B cell (primary cell): ENCODE data around the gene TSEN2. TPM values are rescaled to one million over a fixed set of nuclear protein-coding genes. Genes with fewer than 3 reads are reported as not detected.

Experiments
- ATAC-seq: fragments of 200-7000 bp; cut with Tn5 transposase; one replicate; pipeline ENCODE4 v1.10.0; 2021; ENCODE audit warnings: low read depth, mild to moderate bottlenecking, moderate number of reproducible peaks, moderate library complexity
- CTCF ChIA-PET: fragments of 350-600 bp; sonication (Branson Sonifier 250); formaldehyde crosslinking; loops from one replicate; lab custom pipeline; 2021; ENCODE audit warnings: antibody characterized with exemption, inconsistent platforms; lab: Charles Lee
- POLR2A ChIA-PET: fragments of 350-600 bp; sonication (Branson Sonifier 250); formaldehyde crosslinking; loops from one replicate; lab custom pipeline; 2021; ENCODE audit warnings: antibody characterized with exemption; lab: Charles Lee
- DNase-seq: peaks from one replicate; pipeline ENCODE4 v3.0.0; 2013
- H2AFZ ChIP-seq: 2 replicates; pipeline ENCODE4 v1.6.1; 2012; ENCODE audit warnings: mild to moderate bottlenecking, low read depth, low read length; ENCODE audit not compliant: insufficient read depth, poor library complexity, severe bottlenecking
- H3K27ac ChIP-seq, 2 donors: 1 replicate in 1 of 2; 2 replicates in 1 of 2; pipeline ENCODE4 v1.5.1; 2012 to 2013; ENCODE audit warnings: low read length in 2 of 2, mild to moderate bottlenecking in 2 of 2, moderate library complexity in 1 of 2
- H3K27me3 ChIP-seq, 4 experiments: fragments of 200-600 bp in 1 of 4; sonication (generic) in 1 of 4; replicated peaks in 1 of 4; 1 replicate in 2 of 4; 2 replicates in 2 of 4; pipeline versions ENCODE4 v1.6.1 to v1.7.0; 2013 to 2016; ENCODE audit warnings: low read length in 3 of 4, mild to moderate bottlenecking in 2 of 4, mixed read lengths in 1 of 4, moderate library complexity in 1 of 4; ENCODE audit not compliant: insufficient read depth in 4 of 4, control insufficient read depth in 3 of 4; ENCODE audit errors: control extremely low read depth in 1 of 4
- H3K36me3 ChIP-seq, 2 experiments: replicated peaks in 1 of 2; 1 replicate in 1 of 2; 2 replicates in 1 of 2; pipeline versions ENCODE4 v1.6.1 to v1.7.1; 2013; ENCODE audit warnings: low read length in 1 of 2; ENCODE audit not compliant: insufficient read depth in 2 of 2, control insufficient read depth in 1 of 2; ENCODE audit errors: control extremely low read depth in 1 of 2, extremely low read depth in 1 of 2
- H3K4me1 ChIP-seq, 2 donors: fragments of 200-600 bp in 1 of 2; sonication (generic) in 1 of 2; 1 replicate in 1 of 2; 2 replicates in 1 of 2; pipeline versions ENCODE4 v1.5.1 to v1.6.1; 2013 to 2017; ENCODE audit warnings: low read length in 2 of 2; ENCODE audit not compliant: control insufficient read depth in 2 of 2, insufficient read depth in 2 of 2
- H3K4me2 ChIP-seq: replicated peaks from 2 replicates; pipeline ENCODE3; 2012; ENCODE audit warnings: mild to moderate bottlenecking, low read depth, low read length; ENCODE audit not compliant: poor library complexity, severe bottlenecking
- H3K4me3 ChIP-seq, 5 experiments: fragments of 200-600 bp in 1 of 5; sonication (generic) in 1 of 5; 1 replicate in 3 of 5; 2 replicates in 2 of 5; pipeline versions ENCODE4 v1.5.1 to v1.7.0; 2011 to 2016; ENCODE audit warnings: low read length in 4 of 5, mild to moderate bottlenecking in 4 of 5, low read depth in 2 of 5, control low read depth in 1 of 5, moderate library complexity in 1 of 5; ENCODE audit not compliant: insufficient read depth in 1 of 5; ENCODE audit errors: control extremely low read depth in 1 of 5, extremely low read depth in 1 of 5
- H3K79me2 ChIP-seq: fragments of 200-600 bp; sonication (generic); one replicate; pipeline ENCODE4 v1.6.0; 2016; ENCODE audit warnings: low read length; ENCODE audit not compliant: control insufficient read depth, insufficient read depth
- H3K9ac ChIP-seq: fragments of 200-600 bp; sonication (generic); 2 replicates; pipeline ENCODE4 v1.6.1; 2017; ENCODE audit warnings: mild to moderate bottlenecking, low read length, moderate library complexity
- H3K9me3 ChIP-seq, 3 donors: one replicate each; pipeline versions ENCODE4 v1.6.1 to v1.7.1; 2013; ENCODE audit warnings: low read length in 2 of 3; ENCODE audit not compliant: control insufficient read depth in 2 of 3, insufficient read depth in 1 of 3; ENCODE audit errors: control extremely low read depth in 1 of 3
- H4K20me1 ChIP-seq: 2 replicates; pipeline ENCODE4 v1.6.0; 2012; ENCODE audit warnings: mild to moderate bottlenecking, low read length; ENCODE audit not compliant: insufficient read depth, control insufficient read depth, poor library complexity, severe bottlenecking
- H3K27ac Mint-ChIP-seq: one replicate; pipeline ENCODE4 v1.8.0; 2021; ENCODE audit warnings: mixed read lengths
- H3K27me3 Mint-ChIP-seq: one replicate; pipeline ENCODE4 v1.8.0; 2021; ENCODE audit warnings: mixed read lengths
- H3K4me1 Mint-ChIP-seq: one replicate; pipeline ENCODE4 v1.8.0; 2021; ENCODE audit warnings: mixed read lengths
- H3K4me3 Mint-ChIP-seq: one replicate; pipeline ENCODE4 v1.8.0; 2021; ENCODE audit warnings: mixed read lengths
- H3K9me3 Mint-ChIP-seq: one replicate; pipeline ENCODE4 v1.8.0; 2022; ENCODE audit warnings: mixed read lengths; ENCODE audit not compliant: insufficient read depth
- CTCF ChIP-seq: fragments of 200-600 bp; IDR thresholded peaks from one replicate; pipeline ENCODE4 v1.8.0; 2022; ENCODE audit warnings: antibody characterized with exemption, mild to moderate bottlenecking
- EZH2 ChIP-seq: IDR thresholded peaks from 2 replicates; pipeline ENCODE4 v1.6.1; 2012; ENCODE audit warnings: borderline replicate concordance, low read depth, mild to moderate bottlenecking, moderate library complexity, low read length; ENCODE audit not compliant: insufficient read depth, poor library complexity, severe bottlenecking
- WGBS: methylation state at CpG from one replicate; pipeline ENCODE4 v1.1.5; 2013; ENCODE audit warnings: missing lambda C conversion rate; ENCODE audit not compliant: insufficient coverage; 5-methylcytosine and 5-hydroxymethylcytosine counted together
- intact Hi-C: fragments of 100-400 bp; cut with micrococcal nuclease; formaldehyde crosslinking; loops from one replicate; pipeline ENCODE4 v1.10.0; 2022
- polyA plus RNA-seq: library from polyadenylated mRNA; depleted of rRNA; stranded (reverse); fragments of >200 nt; gene quantifications from 2 replicates; pipeline ENCODE4 v1.2.3, GENCODE V29; 2012
- total RNA-seq, 2 donors: library from RNA; stranded (reverse); fragments of 120-200 nt in 1 of 2; gene quantifications; 1 replicate in 1 of 2; 2 replicates in 1 of 2; pipeline versions ENCODE4 v1.2.3 to v1.2.4, GENCODE V29; 2013 to 2022

The TSEN2 gene
- total and polyA plus RNA-seq, 2 donors (not counting 1 experiment from before 2014, with no cell fraction given): 13.4 to 17.6 TPM

GRCh38 chr3:12449889-12450682 is 34.2 kb upstream of the TSEN2 start:
- CTCF ChIA-PET: interaction anchor here (1.2 kb wide), 1 partner anchor 312 kb away, joined by 3 read pairs; no protein-coding TSS in a partner anchor

More at GRCh38 chr3:12449889-12450682, 34.2 kb upstream of the TSEN2 start:
- no peak overlapping the region for H3K27ac ChIP-seq
- Mint-ChIP-seq H3K4me1 (no peaks in the 10 kb centered on the region), H3K27ac (no peak overlapping the region), H3K4me3 (no peak overlapping the region), H3K27me3 (peaks cover 10% of the 10 kb centered on the region), H3K9me3 (peaks cover 1% of the 10 kb centered on the region)
- no peak for TF ChIP-seq EZH2
- no peak for TF ChIP-seq CTCF
- H3K27me3 ChIP-seq: no peaks in the 10 kb centered on the region
- H3K79me2 ChIP-seq: no peaks in the 10 kb centered on the region
- H3K9me3 ChIP-seq: no peaks in the 10 kb centered on the region
- ATAC-seq (no peak), DNase-seq (no peak)
- intact Hi-C loops: no loop called here
- H3K4me2 ChIP-seq: no peak overlapping the region
- POLR2A ChIA-PET: no interaction called here
- no peak overlapping the region for H2AFZ ChIP-seq
- no peak overlapping the region for H3K4me3 ChIP-seq
- H4K20me1 ChIP-seq: no peaks in the 10 kb centered on the region
- no peaks in the 10 kb centered on the region for H3K4me1 ChIP-seq
- H3K36me3 ChIP-seq: no peaks in the 10 kb centered on the region
- 98% methylated on average over 5 of the region's 8 CpGs for WGBS
- H3K9ac ChIP-seq: no peak overlapping the region
